ENCODE data around the gene IVD. TPM values are rescaled to one million over a fixed set of nuclear protein-coding genes. Genes with fewer than 3 reads are reported as not detected.

IVD gene
- polyA plus RNA-seq, 1 of the 3 experiments (the other 2 are of a cell fraction) = 54.2 TPM

DNA sequence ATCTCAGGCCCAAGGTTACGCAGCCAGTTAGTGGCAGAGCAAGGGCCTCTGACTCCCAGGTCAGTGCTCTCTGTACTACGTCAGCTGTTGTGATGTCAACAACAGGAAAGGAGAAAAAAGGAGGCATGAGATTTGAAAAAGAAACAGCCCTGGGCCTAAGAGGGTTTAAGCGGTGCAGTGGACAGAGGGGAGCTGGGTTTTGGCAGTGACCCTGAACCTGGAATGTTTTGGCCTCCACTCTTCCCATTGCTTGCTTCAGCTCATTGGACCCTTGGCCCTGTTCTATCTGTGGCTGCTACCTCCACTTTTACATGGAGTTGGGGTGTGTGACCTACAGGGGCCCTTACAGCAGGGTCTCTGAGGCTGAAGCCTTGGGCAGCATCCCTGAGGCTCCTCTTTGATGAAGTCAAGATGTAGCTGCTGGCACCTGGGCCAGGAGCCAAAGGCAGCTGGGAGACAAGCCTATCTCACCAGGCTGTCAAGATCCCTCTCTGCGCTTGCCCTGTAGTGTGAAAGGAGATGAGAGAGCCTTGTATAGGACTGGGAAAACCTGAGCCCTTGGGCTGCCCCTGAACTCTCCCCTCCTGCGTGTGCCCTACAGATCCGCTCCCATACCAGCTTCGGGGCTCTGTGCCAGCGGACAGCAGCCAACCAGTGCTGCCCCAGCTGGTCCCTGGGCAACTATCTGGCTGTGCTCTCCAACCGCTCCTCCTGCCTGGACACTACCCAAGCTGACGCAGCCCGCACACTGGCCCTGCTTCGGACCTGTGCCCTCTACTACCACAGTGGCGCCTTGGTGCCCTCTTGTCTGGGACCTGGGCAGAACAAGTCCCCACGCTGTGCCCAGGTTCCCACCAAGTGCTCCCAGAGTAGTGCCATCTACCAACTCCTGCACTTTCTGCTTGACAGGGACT lies 38.9 kb upstream of the IVD start:
- peak; percentile 32; the same call in 1 of the 2 replicates for TF ChIP-seq TCF12 (IDR thresholded peaks at IDR 0.05)
- TF ChIP-seq, protein P1, sequence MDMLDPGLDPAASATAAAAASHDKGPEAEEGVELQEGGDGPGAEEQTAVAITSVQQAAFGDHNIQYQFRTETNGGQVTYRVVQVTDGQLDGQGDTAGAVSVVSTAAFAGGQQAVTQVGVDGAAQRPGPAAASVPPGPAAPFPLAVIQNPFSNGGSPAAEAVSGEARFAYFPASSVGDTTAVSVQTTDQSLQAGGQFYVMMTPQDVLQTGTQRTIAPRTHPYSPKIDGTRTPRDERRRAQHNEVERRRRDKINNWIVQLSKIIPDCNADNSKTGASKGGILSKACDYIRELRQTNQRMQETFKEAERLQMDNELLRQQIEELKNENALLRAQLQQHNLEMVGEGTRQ (IDR thresholded peaks at IDR 0.05; ENCODE audit: borderline replicate concordance, low read depth, low read length) = no peak
- peak; percentile 13; the same call in 1 of the 2 replicates for TF ChIP-seq NFIC (IDR thresholded peaks at IDR 0.05; ENCODE audit: borderline replicate concordance)
- CTCF ChIA-PET = interaction anchor here (0.8 to 70.6 kb wide), 8 partner anchors 9 to 89 kb away, joined by 3 to 2194 read pairs (median 8); partner anchors contain the start of genes ANKRD63, CCDC9B, DISP2 and INAFM2
- H3K36me3 ChIP-seq (replicated peaks in 1 of 2; ENCODE audit: control insufficient read depth in 1 of 2, insufficient read depth in 2 of 2, low read length in 1 of 2) = no peaks in the 10 kb centered on the region
- H3K9me3 ChIP-seq = no peaks in the 10 kb centered on the region
- no peaks in the 10 kb centered on the region for H3K79me2 ChIP-seq (ENCODE audit: insufficient read depth)
- peaks cover 0 to 17% of the 10 kb centered on the region in 2 experiments; a peak in 1 of 4 replicates for H3K4me1 ChIP-seq (ENCODE audit: control insufficient read depth in 1 of 2, insufficient read depth in 2 of 2, low read depth in 1 of 2, low read length in 1 of 2)
- peak overlapping the region in 1 of 2 experiments; percentile 22; a peak in 1 of 4 replicates for H3K27ac ChIP-seq (ENCODE audit: low read depth in 2 of 2, low read length in 1 of 2)
- POLR2A ChIA-PET = interaction anchor here (0.8 to 1.2 kb wide), 2 partner anchors 9 to 26 kb away, joined by 3 to 6 read pairs; partner anchors contain the start of genes CCDC9B and DISP2
- no peaks in the 10 kb centered on the region for H3F3A ChIP-seq (replicated peaks; ENCODE audit: insufficient read depth)
- no peak overlapping the region for H3K9ac ChIP-seq
- 87% methylated on average over 10 of the region's 14 CpGs for WGBS (ENCODE audit: low lambda C conversion rate)
- H2AFZ ChIP-seq (ENCODE audit: low read depth) = no peak overlapping the region
- no peaks in the 10 kb centered on the region for H3K27me3 ChIP-seq (ENCODE audit: insufficient read depth)
- no peak overlapping the region for H3K4me2 ChIP-seq
- no peak for DNase-seq
- no peaks in the 10 kb centered on the region for H3K9me2 ChIP-seq
- no peaks in the 10 kb centered on the region for H4K20me1 ChIP-seq (ENCODE audit: insufficient read depth)
- no peak overlapping the region for H3K4me3 ChIP-seq (ENCODE audit: low read depth in 2 of 2, low read length in 1 of 2)

DNA sequence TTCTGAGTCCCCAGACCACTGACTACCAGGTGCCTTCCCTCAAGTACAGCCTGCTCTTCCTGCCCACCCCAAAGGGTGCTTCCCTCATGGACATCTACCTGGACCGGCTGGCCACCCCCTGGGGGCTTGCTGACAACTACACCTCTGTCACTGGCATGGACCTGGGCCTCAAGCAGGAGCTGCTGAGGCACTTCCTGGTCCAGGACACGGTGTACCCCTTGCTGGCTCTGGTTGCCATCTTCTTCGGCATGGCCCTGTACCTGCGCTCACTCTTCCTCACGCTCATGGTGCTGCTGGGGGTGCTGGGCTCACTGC lies 38.3 kb upstream of the IVD start:
- Histone ChIP-seq H3K79me2 (ENCODE audit: insufficient read depth) (no peaks in the 10 kb centered on the region), H3K36me3 (replicated peaks in 1 of 2; ENCODE audit: control insufficient read depth in 1 of 2, insufficient read depth in 2 of 2, low read length in 1 of 2) (no peaks in the 10 kb centered on the region), H3F3A (replicated peaks; ENCODE audit: insufficient read depth) (no peaks in the 10 kb centered on the region), H3K4me1 (ENCODE audit: control insufficient read depth in 1 of 2, insufficient read depth in 2 of 2, low read depth in 1 of 2, low read length in 1 of 2) (peaks cover 0 to 17% of the 10 kb centered on the region in 2 experiments; a peak in 1 of 4 replicates), H3K9me2 (no peaks in the 10 kb centered on the region), H2AFZ (ENCODE audit: low read depth) (no peak overlapping the region), H4K20me1 (ENCODE audit: insufficient read depth) (no peaks in the 10 kb centered on the region), H3K27me3 (ENCODE audit: insufficient read depth) (no peaks in the 10 kb centered on the region), H3K9me3 (no peaks in the 10 kb centered on the region), H3K4me2 (no peak overlapping the region), H3K27ac (ENCODE audit: low read depth in 2 of 2, low read length in 1 of 2) (no peak overlapping the region; a peak in 1 of 4 replicates), H3K9ac (no peak overlapping the region), H3K4me3 (ENCODE audit: low read depth in 2 of 2, low read length in 1 of 2) (no peak overlapping the region)
- POLR2A ChIA-PET = interaction anchor here (0.8 to 1.2 kb wide), 2 partner anchors 9 to 27 kb away, joined by 3 to 6 read pairs; partner anchors contain the start of genes CCDC9B and DISP2
- WGBS (ENCODE audit: low lambda C conversion rate) = 88% methylated on average over 5 of the region's 5 CpGs
- DNase-seq = no peak
- no peak for TF ChIP-seq MXI1 (IDR thresholded peaks at IDR 0.05; ENCODE audit: low read depth, low read length)
- TF ChIP-seq SIN3A (IDR thresholded peaks at IDR 0.05; ENCODE audit: borderline replicate concordance, low read depth, low read length) = no peak
- no peak for TF ChIP-seq NRF1 (IDR thresholded peaks at IDR 0.05; ENCODE audit: low read depth, low read length)
- TF ChIP-seq, protein P2, sequence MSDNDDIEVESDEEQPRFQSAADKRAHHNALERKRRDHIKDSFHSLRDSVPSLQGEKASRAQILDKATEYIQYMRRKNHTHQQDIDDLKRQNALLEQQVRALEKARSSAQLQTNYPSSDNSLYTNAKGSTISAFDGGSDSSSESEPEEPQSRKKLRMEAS (IDR thresholded peaks at IDR 0.05; ENCODE audit: low read depth) = no peak
- TF ChIP-seq JUND (IDR thresholded peaks at IDR 0.05) = no peak
- TF ChIP-seq CHD2 (IDR thresholded peaks at IDR 0.05; ENCODE audit: low read length, partially characterized antibody) = no peak
- no peak for TF ChIP-seq EP300 (IDR thresholded peaks at IDR 0.05; ENCODE audit: borderline replicate concordance in 1 of 2, low read depth in 1 of 2, low read length in 1 of 2)
- CTCF ChIA-PET = interaction anchor here (0.7 to 70.6 kb wide), 11 partner anchors 10 to 89 kb away, joined by 3 to 2194 read pairs (median 8); partner anchors contain the start of genes ANKRD63, CCDC9B, DISP2 and INAFM2

All from SK-N-SH (cell line).